AG09309 (cell line): ENCODE measurements around the gene MS4A6E.

Source experiments
- DNase-seq: peaks from one replicate; pipeline ENCODE4 v3.0.0-alpha.2; 2010; ENCODE audit warnings: low read depth
- H3K4me3 ChIP-seq: 2 replicates; pipeline ENCODE4 v1.5.1; 2011; ENCODE audit warnings: mild to moderate bottlenecking, low read depth, low read length, moderate library complexity; ENCODE audit not compliant: control insufficient read depth
- TF ChIP-seq, protein P1 (sequence below): IDR thresholded peaks from 2 replicates; pipeline ENCODE4 v1.5.1; 2011; ENCODE audit warnings: mild to moderate bottlenecking, low read depth, low read length, inconsistent platforms; ENCODE audit not compliant: insufficient read depth, control insufficient read depth; ENCODE audit errors: missing control alignments

MS4A6E gene

GRCh38 chr11:60370811-60371298 is 43.8 kb downstream of the MS4A6E start:
- TF ChIP-seq, protein P1, sequence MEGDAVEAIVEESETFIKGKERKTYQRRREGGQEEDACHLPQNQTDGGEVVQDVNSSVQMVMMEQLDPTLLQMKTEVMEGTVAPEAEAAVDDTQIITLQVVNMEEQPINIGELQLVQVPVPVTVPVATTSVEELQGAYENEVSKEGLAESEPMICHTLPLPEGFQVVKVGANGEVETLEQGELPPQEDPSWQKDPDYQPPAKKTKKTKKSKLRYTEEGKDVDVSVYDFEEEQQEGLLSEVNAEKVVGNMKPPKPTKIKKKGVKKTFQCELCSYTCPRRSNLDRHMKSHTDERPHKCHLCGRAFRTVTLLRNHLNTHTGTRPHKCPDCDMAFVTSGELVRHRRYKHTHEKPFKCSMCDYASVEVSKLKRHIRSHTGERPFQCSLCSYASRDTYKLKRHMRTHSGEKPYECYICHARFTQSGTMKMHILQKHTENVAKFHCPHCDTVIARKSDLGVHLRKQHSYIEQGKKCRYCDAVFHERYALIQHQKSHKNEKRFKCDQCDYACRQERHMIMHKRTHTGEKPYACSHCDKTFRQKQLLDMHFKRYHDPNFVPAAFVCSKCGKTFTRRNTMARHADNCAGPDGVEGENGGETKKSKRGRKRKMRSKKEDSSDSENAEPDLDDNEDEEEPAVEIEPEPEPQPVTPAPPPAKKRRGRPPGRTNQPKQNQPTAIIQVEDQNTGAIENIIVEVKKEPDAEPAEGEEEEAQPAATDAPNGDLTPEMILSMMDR, result no peak
- no peak for DNase-seq
- no peak overlapping the region for H3K4me3 ChIP-seq

- no peak overlapping the region for H3K4me3 ChIP-seq
- no peak for DNase-seq
- TF ChIP-seq, protein P1, result no peak
These were observed 44.3 kb downstream of the MS4A6E start for GRCh38 chr11:60371386-60371785.

DNA sequence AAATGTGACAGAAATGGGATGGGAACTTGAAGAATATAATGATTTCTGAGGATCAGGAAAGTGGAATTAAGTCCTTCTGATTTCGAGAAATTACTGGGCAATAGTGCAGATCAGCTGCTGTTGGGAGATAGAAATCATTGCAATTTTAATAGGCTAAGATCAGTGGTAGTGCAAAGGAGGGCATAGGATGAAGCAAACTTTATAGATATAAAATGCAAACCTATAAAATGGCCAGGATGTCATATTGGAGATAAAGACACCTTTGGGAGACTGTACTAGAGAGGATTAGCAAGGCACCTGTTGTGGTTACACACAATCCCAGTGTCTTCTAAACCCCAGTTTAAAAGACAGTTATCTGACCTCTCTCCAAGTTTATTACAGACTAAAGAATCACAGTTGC is 44.8 kb downstream of the MS4A6E start:
- DNase-seq, result no peak
- TF ChIP-seq, protein P1, result no peak
- no peak overlapping the region for H3K4me3 ChIP-seq

- TF ChIP-seq, protein P1, result no peak
- DNase-seq, result no peak
- no peak overlapping the region for H3K4me3 ChIP-seq
These were observed 45.7 kb downstream of the MS4A6E start for GRCh38 chr11:60372767-60373166.

DNA sequence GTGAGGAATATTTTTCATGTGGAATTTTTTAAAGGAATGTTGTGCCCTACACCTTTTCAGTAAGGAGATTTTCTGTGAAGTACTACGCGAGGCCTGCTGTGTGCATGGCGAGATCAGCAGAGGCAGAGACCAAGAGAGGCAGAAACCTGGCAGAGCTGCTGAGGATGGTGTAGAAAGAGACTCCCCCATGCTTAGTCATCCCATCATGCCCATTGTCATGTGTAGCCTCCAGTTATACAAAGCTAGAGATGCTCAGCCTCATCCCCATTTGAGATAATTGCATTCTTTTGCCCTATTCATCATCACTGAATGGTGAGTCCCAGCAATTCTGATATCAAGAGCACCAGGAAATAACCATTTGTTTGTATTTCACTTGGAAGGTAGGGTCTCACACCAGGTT is 48.3 kb downstream of the MS4A6E start:
- TF ChIP-seq, protein P1, result no peak
- no peak for DNase-seq
- no peak overlapping the region for H3K4me3 ChIP-seq

- no peak for DNase-seq
- H3K4me3 ChIP-seq, result no peak overlapping the region
- TF ChIP-seq, protein P1, result no peak
These were observed 49.5 kb downstream of the MS4A6E start for GRCh38 chr11:60376601-60377000.
